Activated CD4-positive, alpha-beta T cell treated with anti-CD3 and anti-CD28 coated beads, Interleukin-2, amount 10 ng/mL, durations not matched to agents 24 days and 14 days (primary cell): ENCODE data around the gene DIS3L. TPM values are rescaled to one million over a fixed set of nuclear protein-coding genes. Genes with fewer than 3 reads are reported as not detected.
"Not testable (repeated sequence)": the region's sequence is repeated elsewhere in the genome, so short reads cannot be mapped to it uniquely, and the experiment has no call there.

Experiments
- DNase-seq: peaks from one replicate; pipeline ENCODE4 v3.0.0; 2022
- H3K27ac Mint-ChIP-seq: one replicate; pipeline ENCODE4 v1.8.0; 2022; ENCODE audit warnings: mild to moderate bottlenecking, mixed read lengths
- H3K27me3 Mint-ChIP-seq: one replicate; pipeline ENCODE4 v1.8.0; 2022; ENCODE audit warnings: mixed read lengths
- H3K36me3 Mint-ChIP-seq: one replicate; pipeline ENCODE4 v1.8.0; 2022; ENCODE audit warnings: low read depth, mild to moderate bottlenecking, mixed read lengths
- H3K4me1 Mint-ChIP-seq: one replicate; pipeline ENCODE4 v1.8.0; 2021; ENCODE audit warnings: mixed read lengths
- H3K4me3 Mint-ChIP-seq: one replicate; pipeline ENCODE4 v1.8.0; 2022; ENCODE audit warnings: mild to moderate bottlenecking, moderate library complexity, mixed read lengths
- H3K9me3 Mint-ChIP-seq: one replicate; pipeline ENCODE4 v1.8.0; 2021; ENCODE audit warnings: mixed read lengths
- intact Hi-C: fragments of 100-400 bp; cut with micrococcal nuclease; formaldehyde crosslinking; loops from one replicate; pipeline ENCODE4 v1.15.1; 2023
- total RNA-seq: library from RNA; stranded (reverse); gene quantifications from 2 replicates; pipeline ENCODE4 v1.2.3, GENCODE V29; 2022

The DIS3L gene
- total RNA-seq, 1 donor from 2014 or later = 57.2 TPM

- Mint-ChIP-seq H3K27ac (no peak overlapping the region), H3K27me3 (no peaks in the 10 kb centered on the region), H3K36me3 (no peaks in the 10 kb centered on the region), H3K4me3 (no peak overlapping the region), H3K9me3 (no peaks in the 10 kb centered on the region), H3K4me1 (peaks cover 7% of the 10 kb centered on the region)
- DNase-seq = no peak
- intact Hi-C loops = no loop called here
Observed at GRCh38 chr15:66364944-66365528, 71.7 kb downstream of the DIS3L start.

DNA sequence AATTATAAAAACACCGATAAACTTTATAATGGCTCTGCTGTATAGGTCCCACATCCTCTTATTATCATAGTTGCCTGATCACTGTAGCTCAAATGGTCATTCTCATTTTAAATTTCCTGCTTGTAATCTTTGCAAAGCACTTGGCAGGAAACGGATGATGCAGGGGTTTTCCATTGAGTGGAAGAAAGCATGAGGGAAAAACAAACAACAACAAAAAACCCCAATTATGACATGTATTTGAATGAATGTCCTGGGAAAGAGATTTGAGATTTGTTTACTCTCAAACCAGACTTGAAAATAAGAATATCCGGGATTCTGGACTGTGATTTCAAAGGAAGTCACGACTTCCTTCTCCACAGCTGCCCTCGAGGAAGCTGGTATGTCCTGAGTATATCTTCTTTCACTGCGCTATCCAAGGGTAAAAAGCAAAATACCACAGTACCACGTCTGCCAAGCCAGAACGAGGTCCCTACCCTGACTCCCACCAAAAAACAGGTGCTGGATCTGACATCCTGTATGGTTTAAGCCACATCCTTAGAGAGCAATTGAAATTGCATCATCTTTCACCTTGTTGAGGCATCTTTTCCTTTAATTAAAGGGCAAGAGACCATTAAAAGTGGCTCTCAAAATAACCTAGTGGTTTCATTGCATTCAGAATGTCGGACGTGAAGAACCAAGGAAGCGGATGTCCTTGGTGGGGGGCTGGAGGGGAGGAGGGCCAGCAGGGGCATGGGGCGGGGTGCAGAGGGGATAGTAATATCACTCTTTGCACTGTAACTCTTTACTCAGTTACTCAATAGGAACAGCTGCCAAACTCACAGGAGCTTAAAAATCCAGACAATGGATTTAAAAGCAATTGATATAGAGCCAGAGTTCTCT lies 76.6 kb downstream of the DIS3L start:
- H3K27me3 Mint-ChIP-seq = no peaks in the 10 kb centered on the region
- peak overlapping the region; percentile 96 for H3K27ac Mint-ChIP-seq
- peak overlapping the region; percentile 80 for H3K4me3 Mint-ChIP-seq
- peaks cover 14% of the 10 kb centered on the region for H3K4me1 Mint-ChIP-seq
- H3K9me3 Mint-ChIP-seq = peaks cover 3% of the 10 kb centered on the region
- intact Hi-C loops = loop anchor here (1.0 kb wide), 3 partner anchors 14 to 20 kb away; partner anchors contain the start of genes MAP2K1 and TIPIN
- H3K36me3 Mint-ChIP-seq = no peaks in the 10 kb centered on the region
- peak; percentile 82 for DNase-seq

GRCh38 chr15:66374179-66374578 lies 80.8 kb downstream of the DIS3L start:
- H3K4me1 Mint-ChIP-seq = peaks cover 14% of the 10 kb centered on the region
- no peaks in the 10 kb centered on the region for H3K27me3 Mint-ChIP-seq
- DNase-seq = no peak
- H3K4me3 Mint-ChIP-seq = no peak overlapping the region
- no peak overlapping the region for H3K27ac Mint-ChIP-seq
- no peaks in the 10 kb centered on the region for H3K36me3 Mint-ChIP-seq
- intact Hi-C loops = no loop called here
- H3K9me3 Mint-ChIP-seq = peaks cover 3% of the 10 kb centered on the region

DNA sequence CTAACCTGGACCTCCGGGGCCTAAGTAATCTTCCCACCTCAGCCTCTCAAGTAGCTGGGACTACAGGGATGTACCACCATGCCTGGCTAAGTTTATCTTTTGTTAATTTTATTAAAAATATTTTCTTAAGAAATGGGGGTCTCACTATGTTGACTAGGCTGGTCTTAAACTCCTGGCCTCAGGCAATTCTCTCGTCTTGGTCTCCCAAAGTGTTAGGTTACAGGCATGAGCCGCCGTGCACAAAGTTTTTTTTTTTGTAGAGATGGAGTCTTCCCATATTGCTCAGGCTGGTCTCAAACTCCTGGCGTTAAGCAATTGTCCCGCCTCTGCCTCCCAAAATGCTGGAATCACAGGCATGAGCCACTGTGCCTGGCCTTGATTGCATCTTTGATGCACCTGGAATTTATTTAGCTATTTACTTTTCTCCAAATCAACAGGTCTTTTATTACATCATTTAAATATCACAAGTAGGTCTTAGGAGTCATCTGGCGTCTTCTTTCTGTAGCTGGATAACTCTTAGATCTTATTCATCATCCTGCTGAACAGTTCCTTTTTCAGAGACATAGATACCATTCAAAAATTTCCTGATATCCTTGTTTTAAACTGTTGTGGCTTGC lies 85.6 kb downstream of the DIS3L start:
- H3K36me3 Mint-ChIP-seq = no peaks in the 10 kb centered on the region
- intact Hi-C loops = no loop called here
- no peaks in the 10 kb centered on the region for H3K27me3 Mint-ChIP-seq
- no peaks in the 10 kb centered on the region for H3K4me1 Mint-ChIP-seq
- no peak for DNase-seq
- no peak overlapping the region for H3K4me3 Mint-ChIP-seq
- H3K9me3 Mint-ChIP-seq = peaks cover 3% of the 10 kb centered on the region
- no peak overlapping the region for H3K27ac Mint-ChIP-seq

DNA sequence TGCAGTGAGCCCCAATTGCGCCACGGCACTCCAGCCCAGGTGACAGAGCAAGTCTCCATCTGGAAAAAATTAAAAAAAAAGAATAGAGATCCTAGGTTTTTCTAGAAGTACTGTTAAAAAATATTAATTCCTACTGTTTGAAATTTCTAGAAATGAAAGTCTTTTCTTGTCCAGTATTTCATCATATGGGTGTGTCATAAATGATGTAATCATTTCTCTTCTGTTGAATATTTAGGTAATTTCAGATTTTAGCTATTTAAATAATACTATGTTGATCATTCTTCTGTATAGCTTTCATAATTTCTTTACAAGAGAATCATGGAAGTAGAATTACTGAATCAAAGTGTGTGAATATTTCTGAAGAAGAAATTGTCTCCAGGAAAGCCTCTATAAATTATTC lies 88.0 kb downstream of the DIS3L start:
- H3K27ac Mint-ChIP-seq, H3K9me3 Mint-ChIP-seq, DNase-seq, intact Hi-C loops, H3K36me3 Mint-ChIP-seq, H3K27me3 Mint-ChIP-seq, H3K4me3 Mint-ChIP-seq: not testable (repeated sequence)
- H3K4me1 Mint-ChIP-seq = peaks cover 12% of the 10 kb centered on the region

Other genes with a start within 250 kb of the DIS3L start
- gene MEGF11, start 39.8 kb upstream of the DIS3L start, total RNA-seq = not detected in 2 replicates
- 56.2 and 60.0 TPM in 2 replicates for gene TIPIN, start 63.1 kb downstream of the DIS3L start, total RNA-seq
- 98.9 and 106 TPM in 2 replicates for gene MAP2K1, start 93.3 kb downstream of the DIS3L start, total RNA-seq
- gene SNAPC5, start 204.2 kb downstream of the DIS3L start, total RNA-seq = 33.5 and 33.9 TPM in 2 replicates
- 3,393 and 3,435 TPM in 2 replicates for gene RPL4, start 211.3 kb downstream of the DIS3L start, total RNA-seq
- gene ZWILCH, start 211.8 kb downstream of the DIS3L start, total RNA-seq = 37.1 and 41.1 TPM in 2 replicates